IMR-90 (cell line): ENCODE measurements around the gene GH1. TPM values are rescaled to one million over a fixed set of nuclear protein-coding genes. Genes with fewer than 3 reads are reported as not detected.

Experiments used
- ATAC-seq: fragments of 200-7000 bp; cut with Tn5 transposase; 2 replicates; pipeline ENCODE4 v1.9.1; 2020; ENCODE audit warnings: low read depth, mild to moderate bottlenecking, moderate library complexity
- BruUV-seq: library from RNA; stranded (reverse); fragments of 400-500 nt; replicated peaks from 2 replicates; lab custom pipeline; 2021; lab: Mats Ljungman, UMichigan
- CTCF ChIA-PET: fragments of 300-600 bp; formaldehyde crosslinking; extraction: SDS; loops from one replicate; lab custom pipeline; 2021; ENCODE audit warnings: antibody characterized with exemption; lab: Yijun Ruan, JAX
- POLR2A ChIA-PET: fragments of 300-600 bp; sonication (Branson Sonifier 250); formaldehyde crosslinking; loops from one replicate; lab custom pipeline; 2022; ENCODE audit warnings: antibody characterized with exemption; ENCODE audit not compliant: unreplicated experiment; lab: Charles Lee
- DNase-seq: peaks from one replicate; pipeline ENCODE4 v3.0.0; 2013
- H2AFZ ChIP-seq: replicated peaks from 2 replicates; pipeline ENCODE3; 2013; ENCODE audit warnings: low read length, mild to moderate bottlenecking; ENCODE audit not compliant: poor library complexity
- H2AK5ac ChIP-seq: 2 replicates; pipeline ENCODE4 v1.6.1; 2013; ENCODE audit warnings: low read depth, low read length, inconsistent platforms
- H2AK9ac ChIP-seq: replicated peaks from 2 replicates; pipeline ENCODE3; 2013; ENCODE audit warnings: mild to moderate bottlenecking, low read depth, low read length, moderate library complexity; ENCODE audit not compliant: poor library complexity
- H2BK120ac ChIP-seq: 2 replicates; pipeline ENCODE4 v1.6.1; 2013; ENCODE audit warnings: low read depth, low read length, inconsistent platforms
- H2BK15ac ChIP-seq: 3 replicates; pipeline ENCODE4 v1.6.1; 2013; ENCODE audit warnings: low read depth, low read length, inconsistent platforms
- H2BK20ac ChIP-seq: 2 replicates; pipeline ENCODE4 v1.6.1; 2013; ENCODE audit warnings: low read depth, mild to moderate bottlenecking, inconsistent platforms, low read length, moderate library complexity
- H2BK5ac ChIP-seq: 2 replicates; pipeline ENCODE4 v1.6.1; 2013; ENCODE audit warnings: mild to moderate bottlenecking, low read depth, low read length, inconsistent platforms; ENCODE audit not compliant: poor library complexity, severe bottlenecking
- H3K14ac ChIP-seq: replicated peaks from 2 replicates; pipeline ENCODE4 v1.6.1; 2013; ENCODE audit warnings: low read depth, low read length, inconsistent platforms
- H3K18ac ChIP-seq: 2 replicates; pipeline ENCODE4 v1.6.1; 2013; ENCODE audit warnings: low read depth, low read length, control low read depth
- H3K23ac ChIP-seq: 2 replicates; pipeline ENCODE4 v1.6.1; 2013; ENCODE audit warnings: low read depth, low read length, inconsistent platforms
- H3K27ac ChIP-seq: 2 replicates; pipeline ENCODE4 v1.5.1; 2013; ENCODE audit warnings: mild to moderate bottlenecking, control low read depth, low read length; ENCODE audit not compliant: insufficient read depth
- H3K27me3 ChIP-seq: 2 replicates; pipeline ENCODE4 v1.6.1; 2013; ENCODE audit warnings: low read length; ENCODE audit not compliant: control insufficient read depth, insufficient read depth
- H3K36me3 ChIP-seq: 2 replicates; pipeline ENCODE4 v1.6.1; 2013; ENCODE audit warnings: low read length, mixed read lengths; ENCODE audit not compliant: control insufficient read depth, insufficient read depth
- H3K4ac ChIP-seq: 2 replicates; pipeline ENCODE4 v1.6.1; 2013; ENCODE audit warnings: low read depth, low read length, inconsistent platforms
- H3K4me1 ChIP-seq: 2 replicates; pipeline ENCODE4 v1.6.1; 2013; ENCODE audit warnings: low read length, mixed read lengths; ENCODE audit not compliant: control insufficient read depth, insufficient read depth
- H3K4me2 ChIP-seq: 2 replicates; pipeline ENCODE4 v1.6.1; 2013; ENCODE audit warnings: low read depth, mild to moderate bottlenecking, control low read depth, low read length, moderate library complexity
- H3K4me3 ChIP-seq: 2 replicates; pipeline ENCODE4 v1.5.1; 2013; ENCODE audit warnings: low read depth, mild to moderate bottlenecking, control low read depth, low read length, moderate library complexity; ENCODE audit not compliant: insufficient read depth
- H3K56ac ChIP-seq: 2 replicates; pipeline ENCODE4 v1.6.1; 2013; ENCODE audit warnings: low read length, inconsistent platforms; ENCODE audit not compliant: insufficient read depth; ENCODE audit errors: extremely low read depth
- H3K79me1 ChIP-seq, 2 experiments: 2 replicates each; pipeline ENCODE4 v1.6.1; 2013; ENCODE audit warnings: low read length in 2 of 2, inconsistent platforms in 1 of 2, low read depth in 1 of 2
- H3K9ac ChIP-seq: 2 replicates; pipeline ENCODE4 v1.6.1; 2013; ENCODE audit warnings: low read depth, low read length, control low read depth
- H3K9me1 ChIP-seq: 2 replicates; pipeline ENCODE4 v1.6.1; 2013; ENCODE audit warnings: low read length, inconsistent platforms; ENCODE audit not compliant: insufficient read depth
- H3K9me3 ChIP-seq: 2 replicates; pipeline ENCODE4 v1.6.1; 2013; ENCODE audit warnings: low read length; ENCODE audit not compliant: control insufficient read depth, insufficient read depth
- H4K20me1 ChIP-seq: 2 replicates; pipeline ENCODE4 v1.6.1; 2013; ENCODE audit warnings: low read length, inconsistent platforms; ENCODE audit not compliant: insufficient read depth
- H4K5ac ChIP-seq: 2 replicates; pipeline ENCODE4 v1.6.1; 2013; ENCODE audit warnings: mild to moderate bottlenecking, low read depth, low read length, control low read depth
- H4K8ac ChIP-seq, 2 experiments: 2 replicates each; pipeline ENCODE4 v1.6.1; 2013; ENCODE audit warnings: low read depth in 2 of 2, low read length in 2 of 2, control low read depth in 1 of 2, inconsistent platforms in 1 of 2
- H4K91ac ChIP-seq: 2 replicates; pipeline ENCODE4 v1.6.1; 2013; ENCODE audit warnings: low read depth, low read length, inconsistent platforms; ENCODE audit not compliant: insufficient read depth
- BHLHE40 ChIP-seq: fragments of 150-350 bp; IDR thresholded peaks from 2 replicates; pipeline ENCODE4 v1.6.1; 2016; ENCODE audit warnings: mild to moderate bottlenecking, low read depth, low read length
- CEBPB ChIP-seq: IDR thresholded peaks from 2 replicates; pipeline ENCODE4 v1.6.1; 2012; ENCODE audit warnings: low read depth, low read length, improper control_type of control experiment
- MAFK ChIP-seq: IDR thresholded peaks from 2 replicates; pipeline ENCODE4 v1.6.1; 2012; ENCODE audit warnings: low read depth, low read length, improper control_type of control experiment
- WGBS, 2 experiments: methylation state at CpG; one replicate each; pipeline versions ENCODE4 v1.1.5 to v1.1.7; 2013; ENCODE audit warnings: missing lambda C conversion rate in 2 of 2; ENCODE audit not compliant: insufficient read length in 1 of 2; ENCODE audit errors: extremely low coverage in 2 of 2; 5-methylcytosine and 5-hydroxymethylcytosine counted together
- dilution Hi-C: fragments of 300-500 bp; cut with HindIII; formaldehyde crosslinking; loops from one replicate; pipeline ENCODE4 v1.14.3; 2018; ENCODE audit warnings: low sequenced_read_pairs; ENCODE audit not compliant: unreplicated experiment
- in situ Hi-C: fragments of 300-500 bp; cut with MboI; formaldehyde crosslinking; loops from 3 replicates; pipeline ENCODE4 v1.14.3; 2019; ENCODE audit warnings: low sequenced_read_pairs, inconsistent platforms, mixed read lengths
- intact Hi-C: fragments of 100-400 bp; cut with micrococcal nuclease; formaldehyde crosslinking; loops from 2 replicates; pipeline ENCODE4 v1.10.0; 2022
- polyA plus RNA-seq, 3 experiments: library from polyadenylated mRNA; depleted of rRNA; stranded (reverse); fragments of >200 nt; gene quantifications; 2 replicates each; pipeline ENCODE4 v1.2.3, GENCODE V29; 2012; ENCODE audit warnings: low replicate concordance in 1 of 3
- total RNA-seq: library from RNA; depleted of rRNA; stranded (reverse); fragments of >200 nt; gene quantifications from 2 replicates; pipeline ENCODE4 v1.2.3, GENCODE V29; 2012

GH1 gene
- total and polyA plus RNA-seq, 2 of the 4 experiments (the other 2 are of a cell fraction): not detected

GRCh38 chr17:63962298-63962744, 43.7 kb upstream of the GH1 start:
- no peak for ATAC-seq
- POLR2A ChIA-PET: no interaction called here
- H2BK15ac ChIP-seq: no peak overlapping the region

More at GRCh38 chr17:63962298-63962744, 43.7 kb upstream of the GH1 start:
- Histone ChIP-seq H3K9me1 (peaks cover 3% of the 10 kb centered on the region; the same call in 1 of the 2 replicates), H2AK5ac (no peak overlapping the region), H4K20me1 (no peaks in the 10 kb centered on the region), H3K27ac (no peak overlapping the region), H3K4me2 (no peak overlapping the region), H2BK20ac (no peak overlapping the region), H3K56ac (no peak overlapping the region), H4K8ac (no peak overlapping the region), H3K9me3 (no peaks in the 10 kb centered on the region), H3K14ac (no peak overlapping the region), H3K79me1 (no peaks in the 10 kb centered on the region), H4K5ac (no peak overlapping the region), H3K4ac (no peak overlapping the region), H2AK9ac (no peak overlapping the region), H2AFZ (peak overlapping the region; percentile 67), H3K4me1 (no peaks in the 10 kb centered on the region), H3K9ac (no peak overlapping the region), H3K18ac (no peak overlapping the region), H3K36me3 (no peaks in the 10 kb centered on the region), H4K91ac (no peak overlapping the region), H3K4me3 (no peak overlapping the region), H2BK5ac (no peak overlapping the region), H2BK120ac (no peak overlapping the region), H3K27me3 (peaks cover 24% of the 10 kb centered on the region), H3K23ac (no peak overlapping the region)
- in situ Hi-C loops (no loop called here), intact Hi-C loops (no loop called here), dilution Hi-C loops (no loop called here)
- DNase-seq: no peak
- CTCF ChIA-PET: interaction anchor here (1.1 kb wide), 1 partner anchor 17 kb away, joined by 3 read pairs; no protein-coding TSS in a partner anchor
- WGBS, 2 experiments: 20% methylated on average over 1 of the region's 10 CpGs; no CpG with 5 or more reads in 1 of the 2 experiments
- no TSS peak for BruUV-seq
- TF ChIP-seq BHLHE40 (no peak), MAFK (no peak), CEBPB (no peak)
